Kidney (tissue), 14 donors: Measurements from ENCODE around the gene FAM161A. TPM values are rescaled to one million over a fixed set of nuclear protein-coding genes. Genes with fewer than 3 reads are reported as not detected.
"Not testable (repeated sequence)": the region's sequence is repeated elsewhere in the genome, so short reads cannot be mapped to it uniquely, and the experiment has no call there.

ENCODE experiments used
- DNase-seq, 5 donors: peaks; one replicate each; pipeline ENCODE4 v3.0.0-alpha.2; 2013 to 2020
- FAIRE-seq: peaks from 2 replicates; lab custom pipeline; 2012; peaks lifted over from hg19 to GRCh38; lab: Jason Lieb, UNC
- H3K27ac ChIP-seq, 2 donors: one replicate each; pipeline ENCODE4 v1.7.0; 2013; ENCODE audit warnings: low read depth in 2 of 2, low read length in 2 of 2, inconsistent platforms in 1 of 2
- H3K27me3 ChIP-seq: one replicate; pipeline ENCODE4 v1.7.1; 2013; ENCODE audit warnings: low read length, inconsistent platforms; ENCODE audit not compliant: control insufficient read depth, insufficient read depth
- H3K36me3 ChIP-seq, 3 donors: one replicate each; pipeline versions ENCODE4 v1.7.0 to v1.7.1; 2013; ENCODE audit warnings: low read length in 3 of 3, control low read depth in 1 of 3, inconsistent platforms in 1 of 3; ENCODE audit not compliant: insufficient read depth in 3 of 3, control insufficient read depth in 2 of 3
- H3K4me1 ChIP-seq, 3 donors: one replicate each; pipeline versions ENCODE4 v1.7.0 to v1.7.1; 2013; ENCODE audit warnings: low read length in 3 of 3, inconsistent platforms in 1 of 3, low read depth in 1 of 3; ENCODE audit not compliant: control insufficient read depth in 2 of 3, insufficient read depth in 2 of 3
- H3K4me3 ChIP-seq, 3 donors: one replicate each; pipeline versions ENCODE4 v1.7.0 to v1.8.1; 2013; ENCODE audit warnings: low read length in 3 of 3, control low read depth in 1 of 3, inconsistent platforms in 1 of 3
- H3K9ac ChIP-seq, 3 donors: one replicate each; pipeline versions ENCODE4 v1.7.0 to v1.7.1; 2013; ENCODE audit warnings: low read length in 3 of 3, control low read depth in 1 of 3, inconsistent platforms in 1 of 3
- H3K9me3 ChIP-seq, 3 donors: one replicate each; pipeline versions ENCODE4 v1.7.0 to v1.7.1; 2013; ENCODE audit warnings: low read length in 3 of 3, control low read depth in 1 of 3, inconsistent platforms in 1 of 3; ENCODE audit not compliant: control insufficient read depth in 2 of 3, insufficient read depth in 1 of 3
- intact Hi-C: fragments of 100-400 bp; cut with DNase I; formaldehyde crosslinking; loops from one replicate; pipeline ENCODE4 v1.11.1; 2022
- polyA plus RNA-seq: library from polyadenylated mRNA; stranded (reverse); fragments of 350-450 nt; fragmentation: Illumina TruSeq; extraction: RNeasy Lipid Tissue Mini Kit (QIAGEN cat#74804); gene quantifications from one replicate; pipeline ENCODE4 v1.2.3, GENCODE V29; 2014; ENCODE audit warnings: low read depth, low replicate concordance; ENCODE audit not compliant: insufficient read depth
- total RNA-seq: library from RNA; stranded (reverse); fragmentation: NEBNext Ultra II Directional; extraction: Animal tissue kit (Norgen Biotek cat#: 25700); gene quantifications from one replicate; pipeline ENCODE4 v1.2.1, GENCODE V29; 2021
- TF ChIP-seq, protein P1 (sequence below): IDR thresholded peaks from 3 replicates; pipeline ENCODE4 v1.5.1; 2012; ENCODE audit warnings: mild to moderate bottlenecking, moderate library complexity, borderline replicate concordance; ENCODE audit not compliant: insufficient read depth; ENCODE audit errors: extremely low read depth
- donor health status: control.
- donor health status: control.
- donor health status: control.
- donor health status: control.
- donor health status: control.
- donor health status: DM: yes; HTN: yes; CAD: no.
- donor health status: Normal renal cell carcinoma (clear cell type).

The FAM161A gene
- total and polyA plus RNA-seq, 2 donors from 2014 or later = 1.5 to 3.7 TPM

DNA sequence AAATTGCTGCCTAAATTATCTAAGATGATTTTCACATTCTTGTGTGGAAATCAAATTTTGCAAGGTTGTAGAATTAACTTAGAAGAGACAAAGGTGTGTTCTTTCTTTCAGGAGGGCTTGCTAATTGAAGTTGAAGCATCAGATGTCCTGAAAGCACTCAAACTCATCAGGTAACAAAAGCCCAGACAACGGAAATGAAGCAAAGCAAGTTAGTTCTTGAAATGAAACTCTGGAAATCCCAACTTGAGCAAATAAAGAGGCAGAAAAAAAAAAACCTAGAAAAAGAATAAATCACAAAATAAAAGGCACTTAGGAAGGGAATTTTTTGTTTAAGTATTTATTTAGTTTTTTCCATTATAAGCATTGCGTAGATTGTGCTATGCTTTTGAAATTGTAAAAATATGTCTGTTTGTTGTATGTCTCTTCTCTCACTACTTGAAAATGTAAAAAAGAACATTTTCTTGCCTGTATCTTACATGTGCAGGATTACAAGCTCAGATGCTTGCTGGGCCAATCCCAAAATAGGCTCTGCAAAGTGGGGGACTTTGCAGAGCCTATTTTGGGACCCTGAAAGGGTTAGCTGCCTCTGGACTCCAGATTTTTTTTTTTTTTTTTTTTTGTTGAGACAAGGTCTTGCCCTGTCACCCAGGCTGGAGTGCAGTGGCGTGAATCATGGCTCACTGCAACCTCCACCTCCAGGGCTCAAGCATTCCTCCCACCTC, 46.7 kb downstream of the FAM161A start:
- Histone ChIP-seq H3K27ac (no peak overlapping the region), H3K9ac (no peak overlapping the region), H3K27me3 (no peaks in the 10 kb centered on the region), H3K9me3 (no peaks in the 10 kb centered on the region), H3K4me1 (no peaks in the 10 kb centered on the region), H3K4me3 (no peak overlapping the region), H3K36me3 (no peaks in the 10 kb centered on the region)
- TF ChIP-seq, protein P1, sequence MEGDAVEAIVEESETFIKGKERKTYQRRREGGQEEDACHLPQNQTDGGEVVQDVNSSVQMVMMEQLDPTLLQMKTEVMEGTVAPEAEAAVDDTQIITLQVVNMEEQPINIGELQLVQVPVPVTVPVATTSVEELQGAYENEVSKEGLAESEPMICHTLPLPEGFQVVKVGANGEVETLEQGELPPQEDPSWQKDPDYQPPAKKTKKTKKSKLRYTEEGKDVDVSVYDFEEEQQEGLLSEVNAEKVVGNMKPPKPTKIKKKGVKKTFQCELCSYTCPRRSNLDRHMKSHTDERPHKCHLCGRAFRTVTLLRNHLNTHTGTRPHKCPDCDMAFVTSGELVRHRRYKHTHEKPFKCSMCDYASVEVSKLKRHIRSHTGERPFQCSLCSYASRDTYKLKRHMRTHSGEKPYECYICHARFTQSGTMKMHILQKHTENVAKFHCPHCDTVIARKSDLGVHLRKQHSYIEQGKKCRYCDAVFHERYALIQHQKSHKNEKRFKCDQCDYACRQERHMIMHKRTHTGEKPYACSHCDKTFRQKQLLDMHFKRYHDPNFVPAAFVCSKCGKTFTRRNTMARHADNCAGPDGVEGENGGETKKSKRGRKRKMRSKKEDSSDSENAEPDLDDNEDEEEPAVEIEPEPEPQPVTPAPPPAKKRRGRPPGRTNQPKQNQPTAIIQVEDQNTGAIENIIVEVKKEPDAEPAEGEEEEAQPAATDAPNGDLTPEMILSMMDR = no peak
- FAIRE-seq (no peak), DNase-seq (no peak)
- intact Hi-C loops = no loop called here

DNA sequence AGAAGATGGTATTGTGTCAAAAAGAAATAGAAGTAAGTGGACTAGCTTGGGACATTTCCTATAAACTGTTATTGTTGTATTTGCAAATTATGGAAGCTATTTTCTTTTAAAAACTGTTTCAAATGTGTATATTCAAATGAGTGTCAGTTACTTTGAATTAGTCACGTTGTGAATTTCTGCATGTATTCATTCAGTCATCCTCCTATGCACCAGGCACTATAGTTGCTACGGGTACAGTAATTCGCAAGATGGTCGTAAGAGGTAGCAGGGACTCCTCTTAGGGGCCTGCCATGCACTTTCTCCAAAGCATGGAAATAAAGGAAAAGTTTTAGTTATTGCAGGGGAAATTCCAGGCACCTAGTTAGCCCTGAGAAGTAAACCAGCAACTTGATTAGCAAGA, 51.3 kb downstream of the FAM161A start:
- intact Hi-C loops = no loop called here

DNA sequence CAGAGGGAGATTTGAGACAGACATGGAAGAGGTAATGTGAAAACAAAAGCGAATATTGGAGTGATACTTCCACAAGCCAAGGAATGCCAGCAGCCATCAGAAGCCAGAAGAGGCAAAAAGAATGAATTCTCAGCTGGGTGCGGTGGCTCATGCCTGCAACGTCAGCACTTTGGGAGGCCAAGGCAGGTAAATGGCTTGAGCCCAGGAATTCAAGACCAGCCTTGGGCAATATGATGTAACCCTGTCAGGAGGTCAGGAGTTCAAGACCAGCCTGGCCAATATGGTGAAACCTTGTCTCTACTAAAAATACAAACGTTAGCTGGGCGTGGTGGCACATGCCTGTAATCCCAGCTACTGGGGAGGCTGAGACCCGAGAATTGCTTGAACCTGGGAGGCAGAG, 54.8 kb downstream of the FAM161A start:
- intact Hi-C loops = no loop called here
- TF ChIP-seq, protein P1 = no peak
- FAIRE-seq = no peak

More for the DNA sequence above, 51.3 kb downstream of the FAM161A start:
- DNase-seq = no peak
- no peak for FAIRE-seq
- Histone ChIP-seq H3K36me3 (no peaks in the 10 kb centered on the region), H3K27me3 (no peaks in the 10 kb centered on the region), H3K4me3 (no peak overlapping the region), H3K27ac (no peak overlapping the region), H3K9ac (no peak overlapping the region), H3K9me3 (no peaks in the 10 kb centered on the region), H3K4me1 (no peaks in the 10 kb centered on the region)
- TF ChIP-seq, protein P1 = no peak

DNA sequence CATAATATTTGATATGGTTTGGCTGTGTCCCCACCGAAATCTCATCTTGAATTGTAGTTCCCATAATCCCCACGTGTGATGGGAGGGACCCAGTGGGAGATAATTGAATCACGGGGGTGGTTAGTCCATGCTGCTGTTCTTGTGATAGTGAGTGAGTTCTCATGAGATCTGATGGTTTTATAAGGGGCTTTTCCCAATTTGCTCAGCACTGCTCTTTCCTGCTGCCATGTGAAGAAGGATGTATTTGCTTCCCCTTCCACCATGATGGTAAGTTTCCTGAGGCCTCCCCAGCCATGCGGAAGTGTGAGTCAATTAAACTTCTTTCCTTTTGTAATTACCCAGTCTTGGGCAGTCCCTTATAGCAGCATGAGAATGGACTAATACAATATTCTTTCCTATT, 56.4 kb downstream of the FAM161A start:
- H3K4me3 ChIP-seq, H3K36me3 ChIP-seq, FAIRE-seq, H3K9me3 ChIP-seq, H3K9ac ChIP-seq, intact Hi-C loops, H3K27me3 ChIP-seq, DNase-seq, H3K4me1 ChIP-seq, H3K27ac ChIP-seq: not testable (repeated sequence)

More for the DNA sequence above, 54.8 kb downstream of the FAM161A start:
- no peak overlapping the region for H3K4me3 ChIP-seq
- no peaks in the 10 kb centered on the region for H3K36me3 ChIP-seq
- DNase-seq = no peak
- H3K9me3 ChIP-seq = no peaks in the 10 kb centered on the region
- H3K27ac ChIP-seq = no peak overlapping the region
- no peaks in the 10 kb centered on the region for H3K27me3 ChIP-seq
- no peak overlapping the region for H3K9ac ChIP-seq
- no peaks in the 10 kb centered on the region for H3K4me1 ChIP-seq
